Activated T-cell treated with anti-CD3 and anti-CD28 coated beads, Interleukin-2, amount 50 U/mL, for 72 hours (primary cell): Measurements from ENCODE around the gene RUVBL1. TPM values are rescaled to one million over a fixed set of nuclear protein-coding genes. Genes with fewer than 3 reads are reported as not detected.

Experiments used
- ATAC-seq, 2 donors: fragments of 150-1000 bp; cut with Tn5 transposase; replicated peaks in 1 of 2; 2 replicates each; pipeline ENCODE4 v1.10.0; 2021; ENCODE audit warnings: moderate library complexity in 2 of 2, mild to moderate bottlenecking in 1 of 2
- DNase-seq, 2 donors: peaks; one replicate each; pipeline ENCODE4 v3.0.0; 2021 to 2022; ENCODE audit warnings: mixed read lengths in 1 of 2
- H3K27ac Mint-ChIP-seq: one replicate; pipeline ENCODE4 v1.8.0; 2022; ENCODE audit warnings: mild to moderate bottlenecking, moderate library complexity, mixed read lengths
- H3K27me3 Mint-ChIP-seq: one replicate; pipeline ENCODE4 v1.8.0; 2022; ENCODE audit warnings: low read depth, mixed read lengths
- H3K36me3 Mint-ChIP-seq, 2 donors: one replicate each; pipeline ENCODE4 v1.8.0; 2022; ENCODE audit warnings: mixed read lengths in 2 of 2, mild to moderate bottlenecking in 1 of 2; ENCODE audit not compliant: insufficient read depth in 2 of 2
- H3K4me1 Mint-ChIP-seq: one replicate; pipeline ENCODE4 v1.8.0; 2022; ENCODE audit warnings: low read depth, mixed read lengths
- H3K4me3 Mint-ChIP-seq, 2 donors: one replicate each; pipeline ENCODE4 v1.8.0; 2022; ENCODE audit warnings: mild to moderate bottlenecking in 2 of 2, mixed read lengths in 2 of 2, moderate library complexity in 2 of 2
- H3K9me3 Mint-ChIP-seq, 2 donors: one replicate each; pipeline ENCODE4 v1.8.0; 2022; ENCODE audit warnings: mixed read lengths in 2 of 2
- total RNA-seq, 2 donors: library from RNA; stranded (reverse); gene quantifications; one replicate each; pipeline ENCODE4 v1.2.3, GENCODE V29; 2022

Gene RUVBL1
- total RNA-seq, 2 donors from 2014 or later = 39.7 to 50.4 TPM

- peaks cover 0 to 2% of the 10 kb centered on the region in 2 donors for H3K36me3 Mint-ChIP-seq
- peak; percentile 19 to 26 for ATAC-seq
- peak; percentile 31 to 37 for DNase-seq
Observed at GRCh38 chr3:128076483-128077201, 47.0 kb downstream of the RUVBL1 start.

GRCh38 chr3:128075522-128076482 lies 47.8 kb downstream of the RUVBL1 start:
- H3K4me3 Mint-ChIP-seq = peak overlapping the region; percentile 67
- ATAC-seq = peak; percentile 74
- peaks cover 19% of the 10 kb centered on the region for H3K4me1 Mint-ChIP-seq
- no peak overlapping the region for H3K27ac Mint-ChIP-seq
- peaks cover 0 to 1% of the 10 kb centered on the region in 2 donors for H3K36me3 Mint-ChIP-seq
- H3K9me3 Mint-ChIP-seq = no peaks in the 10 kb centered on the region
- H3K27me3 Mint-ChIP-seq = no peaks in the 10 kb centered on the region
- peak; percentile 82 to 89 for DNase-seq

More at GRCh38 chr3:128076483-128077201, 47.0 kb downstream of the RUVBL1 start:
- Mint-ChIP-seq H3K27me3 (no peaks in the 10 kb centered on the region), H3K4me1 (peaks cover 19% of the 10 kb centered on the region), H3K27ac (no peak overlapping the region), H3K9me3 (no peaks in the 10 kb centered on the region), H3K4me3 (peak overlapping the region; percentile 67)

GRCh38 chr3:128074851-128075521 lies 48.6 kb downstream of the RUVBL1 start:
- no peaks in the 10 kb centered on the region for H3K27me3 Mint-ChIP-seq
- H3K27ac Mint-ChIP-seq = no peak overlapping the region
- peaks cover 19% of the 10 kb centered on the region for H3K4me1 Mint-ChIP-seq
- H3K9me3 Mint-ChIP-seq = no peaks in the 10 kb centered on the region
- DNase-seq (no peak), ATAC-seq (peak; percentile 5 to 10)
- peak overlapping the region in 1 of 2 donors; percentile 67 for H3K4me3 Mint-ChIP-seq
- H3K36me3 Mint-ChIP-seq = peaks cover 2 to 5% of the 10 kb centered on the region in 2 donors

- no peak for ATAC-seq
- Mint-ChIP-seq H3K4me3 (no peak overlapping the region), H3K36me3 (peaks cover 2 to 6% of the 10 kb centered on the region in 2 donors), H3K4me1 (peaks cover 19% of the 10 kb centered on the region), H3K9me3 (no peaks in the 10 kb centered on the region), H3K27ac (no peak overlapping the region), H3K27me3 (no peaks in the 10 kb centered on the region)
- no peak for DNase-seq
Observed at GRCh38 chr3:128073807-128074206, 49.8 kb downstream of the RUVBL1 start.

- Mint-ChIP-seq H3K27ac (no peak overlapping the region), H3K36me3 (peaks cover 4 to 10% of the 10 kb centered on the region in 2 donors)
Observed at GRCh38 chr3:128073185-128073725, 50.4 kb downstream of the RUVBL1 start.

GRCh38 chr3:128072454-128073184 lies 51.0 kb downstream of the RUVBL1 start:
- ATAC-seq = no peak

More at GRCh38 chr3:128073185-128073725, 50.4 kb downstream of the RUVBL1 start:
- no peaks in the 10 kb centered on the region for H3K27me3 Mint-ChIP-seq
- H3K9me3 Mint-ChIP-seq = no peaks in the 10 kb centered on the region
- no peak overlapping the region for H3K4me3 Mint-ChIP-seq
- ATAC-seq (no peak), DNase-seq (no peak)
- H3K4me1 Mint-ChIP-seq = peaks cover 19% of the 10 kb centered on the region

GRCh38 chr3:128071771-128072453 lies 51.7 kb downstream of the RUVBL1 start:
- no peak for DNase-seq
- H3K27me3 Mint-ChIP-seq = no peaks in the 10 kb centered on the region
- no peak overlapping the region for H3K27ac Mint-ChIP-seq
- peaks cover 14% of the 10 kb centered on the region for H3K4me1 Mint-ChIP-seq
- no peak overlapping the region for H3K4me3 Mint-ChIP-seq
- H3K9me3 Mint-ChIP-seq = no peaks in the 10 kb centered on the region
- no peak for ATAC-seq
- peaks cover 6 to 20% of the 10 kb centered on the region in 2 donors for H3K36me3 Mint-ChIP-seq

More at GRCh38 chr3:128072454-128073184, 51.0 kb downstream of the RUVBL1 start:
- Mint-ChIP-seq H3K36me3 (peaks cover 6 to 15% of the 10 kb centered on the region in 2 donors), H3K4me3 (no peak overlapping the region), H3K27me3 (no peaks in the 10 kb centered on the region), H3K27ac (no peak overlapping the region), H3K9me3 (no peaks in the 10 kb centered on the region), H3K4me1 (peaks cover 14% of the 10 kb centered on the region)
- DNase-seq = no peak

- ATAC-seq (no peak), DNase-seq (no peak)
- Mint-ChIP-seq H3K4me1 (peaks cover 14% of the 10 kb centered on the region), H3K27me3 (no peaks in the 10 kb centered on the region), H3K4me3 (no peak overlapping the region), H3K9me3 (no peaks in the 10 kb centered on the region), H3K36me3 (peaks cover 6 to 24% of the 10 kb centered on the region in 2 donors), H3K27ac (no peak overlapping the region)
Observed at GRCh38 chr3:128070898-128071591, 52.6 kb downstream of the RUVBL1 start.

- Mint-ChIP-seq H3K9me3 (no peaks in the 10 kb centered on the region), H3K4me3 (no peak overlapping the region), H3K27ac (no peak overlapping the region), H3K27me3 (no peaks in the 10 kb centered on the region), H3K4me1 (peaks cover 6% of the 10 kb centered on the region), H3K36me3 (peaks cover 9 to 32% of the 10 kb centered on the region in 2 donors)
- ATAC-seq = no peak
- no peak for DNase-seq
Observed at GRCh38 chr3:128069271-128069670, 54.3 kb downstream of the RUVBL1 start.

GRCh38 chr3:128068156-128068620 lies 55.4 kb downstream of the RUVBL1 start:
- Mint-ChIP-seq H3K36me3 (peaks cover 11 to 37% of the 10 kb centered on the region in 2 donors), H3K27me3 (no peaks in the 10 kb centered on the region), H3K9me3 (no peaks in the 10 kb centered on the region), H3K4me3 (no peak overlapping the region), H3K27ac (peak overlapping the region; percentile 9), H3K4me1 (no peaks in the 10 kb centered on the region)
- DNase-seq (peak; percentile 38 to 39), ATAC-seq (peak; percentile 25 to 54)

GRCh38 chr3:128067489-128067888 lies 56.1 kb downstream of the RUVBL1 start:
- no peaks in the 10 kb centered on the region for H3K27me3 Mint-ChIP-seq
- ATAC-seq = no peak
- H3K27ac Mint-ChIP-seq = peak overlapping the region; percentile 9
- no peaks in the 10 kb centered on the region for H3K9me3 Mint-ChIP-seq
- no peak overlapping the region for H3K4me3 Mint-ChIP-seq
- H3K36me3 Mint-ChIP-seq = peaks cover 14 to 41% of the 10 kb centered on the region in 2 donors
- DNase-seq = no peak
- H3K4me1 Mint-ChIP-seq = no peaks in the 10 kb centered on the region
